ENCODE results near the gene GNAI2.
"Not testable (repeated sequence)": the region's sequence is repeated elsewhere in the genome, so short reads cannot be mapped to it uniquely, and the experiment has no call there.

The GNAI2 gene

GRCh38 chr3:50242381-50242770 is 6.4 kb downstream of the GNAI2 start:
- Histone ChIP-seq H3K27me3 (ENCODE audit: insufficient read depth, low read length) (no peaks in the 10 kb centered on the region), H3K9me3 (ENCODE audit: insufficient read depth, low read depth, low read length) (no peaks in the 10 kb centered on the region), H3K4me1 (ENCODE audit: insufficient read depth, low read length) (peaks cover 66% of the 10 kb centered on the region), H3K9ac (ENCODE audit: low read depth, low read length) (peak overlapping the region; percentile 81; the same call in 1 of the 2 replicates), H3K27ac (ENCODE audit: low read length) (no peak overlapping the region), H3K36me3 (ENCODE audit: insufficient read depth, low read depth, low read length) (peaks cover 16% of the 10 kb centered on the region), H3K4me3 (ENCODE audit: low read length) (no peak overlapping the region)

DNA sequence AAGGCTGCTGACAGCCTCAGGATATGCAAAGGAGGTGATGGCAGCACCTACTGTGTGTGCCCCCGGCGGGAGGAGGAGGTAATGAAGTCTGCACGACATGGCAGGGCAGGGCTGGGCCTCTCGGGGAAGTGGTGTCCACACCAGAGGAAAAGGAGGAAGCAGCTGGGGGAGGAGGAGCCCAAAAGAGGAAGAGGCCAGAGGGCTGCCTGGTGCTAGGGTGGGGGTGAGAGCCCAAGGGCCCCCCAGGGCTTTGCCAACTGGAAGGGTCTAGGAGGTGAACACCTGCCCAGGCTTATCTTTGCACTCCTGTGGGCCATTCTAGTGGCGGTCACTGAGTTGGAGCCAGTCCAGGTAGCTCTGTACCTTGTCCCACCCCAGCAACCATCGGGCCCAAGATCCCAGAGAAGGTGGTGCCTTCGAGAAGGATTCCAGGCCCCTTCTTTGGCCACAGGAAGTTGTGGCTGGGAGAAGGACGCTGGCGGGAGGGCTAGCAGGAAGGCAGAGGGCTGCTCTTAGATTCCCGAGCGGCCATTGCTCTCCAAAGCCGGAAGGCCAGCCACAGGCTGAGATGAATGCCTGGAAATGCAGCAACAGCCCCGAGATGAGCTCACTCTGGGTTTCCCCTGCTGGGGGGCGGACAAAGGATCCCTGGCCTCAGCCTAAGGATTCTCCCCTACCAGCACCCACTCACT is 7.0 kb downstream of the GNAI2 start:
- peaks cover 65% of the 10 kb centered on the region for H3K4me1 ChIP-seq (ENCODE audit: insufficient read depth, low read length)
- H3K27me3 ChIP-seq (ENCODE audit: insufficient read depth, low read length), result no peaks in the 10 kb centered on the region
- no peaks in the 10 kb centered on the region for H3K9me3 ChIP-seq (ENCODE audit: insufficient read depth, low read depth, low read length)
- H3K27ac ChIP-seq (ENCODE audit: low read length), result peak overlapping the region; percentile 28
- no peak overlapping the region for H3K4me3 ChIP-seq (ENCODE audit: low read length)
- peak overlapping the region; percentile 81; the same call in 1 of the 2 replicates for H3K9ac ChIP-seq (ENCODE audit: low read depth, low read length)
- peaks cover 16% of the 10 kb centered on the region for H3K36me3 ChIP-seq (ENCODE audit: insufficient read depth, low read depth, low read length)

DNA sequence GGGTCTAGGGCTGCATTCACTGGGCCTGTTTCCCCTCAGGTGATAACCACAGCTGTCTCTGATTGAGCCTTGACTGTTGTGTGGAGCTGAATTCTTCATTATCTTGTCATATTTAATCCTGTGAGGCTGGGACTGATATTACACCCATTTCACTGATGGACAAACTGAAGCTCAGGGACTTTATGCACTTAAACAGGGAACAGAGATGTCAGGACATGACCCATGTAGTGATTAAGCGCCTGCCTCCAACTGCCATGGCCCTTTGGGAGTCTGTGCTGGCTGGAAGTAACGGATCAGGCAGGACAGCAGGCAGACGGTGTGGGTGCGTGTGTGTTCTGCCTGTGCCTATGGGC is 7.5 kb downstream of the GNAI2 start:
- peaks cover 60% of the 10 kb centered on the region for H3K4me1 ChIP-seq (ENCODE audit: insufficient read depth, low read length)
- H3K36me3 ChIP-seq (ENCODE audit: insufficient read depth, low read depth, low read length), result peaks cover 16% of the 10 kb centered on the region
- peak overlapping the region; percentile 28 for H3K27ac ChIP-seq (ENCODE audit: low read length)
- H3K9me3 ChIP-seq (ENCODE audit: insufficient read depth, low read depth, low read length), result no peaks in the 10 kb centered on the region
- no peak overlapping the region for H3K9ac ChIP-seq (ENCODE audit: low read depth, low read length)
- H3K27me3 ChIP-seq (ENCODE audit: insufficient read depth, low read length), result no peaks in the 10 kb centered on the region
- no peak overlapping the region for H3K4me3 ChIP-seq (ENCODE audit: low read length)

DNA sequence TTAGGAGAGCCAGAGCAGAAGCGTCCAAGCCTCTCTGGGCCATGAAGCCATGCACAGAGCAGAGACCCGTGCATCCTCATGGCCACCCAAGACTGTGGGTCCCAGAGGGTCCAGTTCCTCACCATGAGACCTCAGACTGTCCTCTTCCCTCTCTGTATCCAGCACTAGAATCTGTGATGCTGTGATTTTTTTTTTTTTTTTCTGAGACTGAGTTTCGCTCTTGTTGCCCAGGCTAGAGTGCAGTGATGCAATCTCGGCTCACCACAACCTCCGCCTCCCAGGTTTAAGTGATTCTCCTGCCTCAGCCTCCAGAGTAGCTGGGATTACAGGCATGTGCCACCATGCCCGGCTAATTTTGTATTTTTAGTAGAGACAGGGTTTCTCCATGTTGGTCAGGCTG is 8.8 kb downstream of the GNAI2 start:
- peaks cover 49% of the 10 kb centered on the region for H3K4me1 ChIP-seq (ENCODE audit: insufficient read depth, low read length)
- H3K4me3 ChIP-seq (ENCODE audit: low read length); H3K9ac ChIP-seq (ENCODE audit: low read depth, low read length); H3K9me3 ChIP-seq (ENCODE audit: insufficient read depth, low read depth, low read length); H3K27ac ChIP-seq (ENCODE audit: low read length); H3K27me3 ChIP-seq (ENCODE audit: insufficient read depth, low read length): not testable (repeated sequence)
- H3K36me3 ChIP-seq (ENCODE audit: insufficient read depth, low read depth, low read length), result peaks cover 16% of the 10 kb centered on the region

GRCh38 chr3:50245251-50245745 is 9.3 kb downstream of the GNAI2 start:
- H3K4me3 ChIP-seq (ENCODE audit: low read length), result peak overlapping the region; percentile 45; the same call in 1 of the 2 replicates
- H3K27ac ChIP-seq (ENCODE audit: low read length), result peak overlapping the region; percentile 71
- H3K9me3 ChIP-seq (ENCODE audit: insufficient read depth, low read depth, low read length), result no peaks in the 10 kb centered on the region
- H3K4me1 ChIP-seq (ENCODE audit: insufficient read depth, low read length), result peaks cover 44% of the 10 kb centered on the region
- peaks cover 11% of the 10 kb centered on the region for H3K36me3 ChIP-seq (ENCODE audit: insufficient read depth, low read depth, low read length)
- no peaks in the 10 kb centered on the region for H3K27me3 ChIP-seq (ENCODE audit: insufficient read depth, low read length)
- H3K9ac ChIP-seq (ENCODE audit: low read depth, low read length), result peak overlapping the region; percentile 78; the same call in 1 of the 2 replicates

DNA sequence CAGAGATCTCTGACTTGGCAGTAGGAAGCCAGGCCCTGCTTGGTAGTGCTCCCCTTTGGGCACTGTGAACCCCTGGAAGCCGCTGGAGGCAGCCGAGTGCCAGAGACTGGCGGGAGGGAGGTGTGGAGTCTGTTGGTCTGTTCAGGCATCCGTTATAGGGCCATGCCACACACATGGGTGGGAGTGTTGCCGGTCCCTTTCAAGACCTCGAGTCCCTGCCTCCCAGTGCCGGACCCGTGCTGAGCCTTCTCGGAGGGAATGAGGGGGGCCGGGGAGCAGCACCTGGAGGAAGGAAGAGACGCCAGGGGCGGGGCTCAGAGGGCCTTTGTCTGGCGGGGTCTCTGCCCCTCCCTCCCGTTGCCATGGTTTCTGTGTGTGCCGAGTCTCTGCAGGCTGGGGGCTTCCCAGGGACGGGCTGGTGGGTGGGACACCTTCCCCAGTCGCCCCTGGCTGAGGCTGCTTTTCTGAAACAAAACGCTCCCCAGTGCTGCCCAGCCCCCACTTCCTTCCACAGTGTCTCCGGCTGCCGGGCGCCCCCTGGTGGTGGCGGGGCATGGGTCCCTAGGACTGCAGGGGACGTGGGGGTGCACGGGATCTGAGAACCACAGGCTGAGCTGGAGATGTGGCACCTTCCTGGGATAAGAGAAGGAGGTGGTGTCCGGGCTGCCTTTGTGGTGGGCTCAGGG is 10.0 kb downstream of the GNAI2 start:
- peak overlapping the region; percentile 45; the same call in 1 of the 2 replicates for H3K4me3 ChIP-seq (ENCODE audit: low read length)
- peak overlapping the region; percentile 78; the same call in 1 of the 2 replicates for H3K9ac ChIP-seq (ENCODE audit: low read depth, low read length)
- no peaks in the 10 kb centered on the region for H3K27me3 ChIP-seq (ENCODE audit: insufficient read depth, low read length)
- H3K36me3 ChIP-seq (ENCODE audit: insufficient read depth, low read depth, low read length), result peaks cover 10% of the 10 kb centered on the region
- H3K27ac ChIP-seq (ENCODE audit: low read length), result peak overlapping the region; percentile 89
- H3K4me1 ChIP-seq (ENCODE audit: insufficient read depth, low read length), result peaks cover 40% of the 10 kb centered on the region
- H3K9me3 ChIP-seq (ENCODE audit: insufficient read depth, low read depth, low read length), result no peaks in the 10 kb centered on the region

DNA sequence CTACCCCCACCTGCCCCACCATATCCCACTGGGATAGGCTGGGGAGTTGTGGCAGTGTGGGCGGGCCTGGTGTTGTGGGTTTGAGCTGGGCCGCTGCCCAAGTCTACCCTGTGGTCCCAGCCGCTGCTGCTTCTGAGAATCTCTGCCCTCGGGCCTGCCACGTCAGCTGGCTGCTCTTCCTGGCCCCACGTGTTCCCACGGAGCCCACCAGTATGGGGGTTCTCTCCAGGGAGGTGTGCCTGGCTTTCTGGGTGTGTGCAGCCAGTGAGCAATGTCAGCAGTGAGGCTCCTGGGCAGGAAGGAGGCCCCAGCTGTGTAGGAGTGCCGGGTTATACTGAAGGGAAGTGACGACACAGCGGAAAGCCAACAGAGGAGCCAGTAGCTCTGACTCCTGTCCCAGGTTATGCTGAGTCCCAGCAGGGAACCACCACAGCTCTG is 10.5 kb downstream of the GNAI2 start:
- Histone ChIP-seq H3K9ac (ENCODE audit: low read depth, low read length) (peak overlapping the region; percentile 78; the same call in 1 of the 2 replicates), H3K9me3 (ENCODE audit: insufficient read depth, low read depth, low read length) (no peaks in the 10 kb centered on the region), H3K4me1 (ENCODE audit: insufficient read depth, low read length) (peaks cover 36% of the 10 kb centered on the region), H3K27ac (ENCODE audit: low read length) (peak overlapping the region; percentile 89), H3K27me3 (ENCODE audit: insufficient read depth, low read length) (no peaks in the 10 kb centered on the region), H3K36me3 (ENCODE audit: insufficient read depth, low read depth, low read length) (peaks cover 10% of the 10 kb centered on the region), H3K4me3 (ENCODE audit: low read length) (peak overlapping the region; percentile 23; the same call in 1 of the 2 replicates)

GRCh38 chr3:50248387-50248786 is 12.4 kb downstream of the GNAI2 start:
- H3K9me3 ChIP-seq (ENCODE audit: insufficient read depth, low read depth, low read length), result no peaks in the 10 kb centered on the region
- no peak overlapping the region for H3K4me3 ChIP-seq (ENCODE audit: low read length)
- no peak overlapping the region for H3K27ac ChIP-seq (ENCODE audit: low read length)
- H3K36me3 ChIP-seq (ENCODE audit: insufficient read depth, low read depth, low read length), result peaks cover 25% of the 10 kb centered on the region
- peak overlapping the region; percentile 20; the same call in 1 of the 2 replicates for H3K9ac ChIP-seq (ENCODE audit: low read depth, low read length)
- peaks cover 19% of the 10 kb centered on the region for H3K4me1 ChIP-seq (ENCODE audit: insufficient read depth, low read length)
- H3K27me3 ChIP-seq (ENCODE audit: insufficient read depth, low read length), result no peaks in the 10 kb centered on the region

- H3K36me3 ChIP-seq (ENCODE audit: insufficient read depth, low read depth, low read length), result peaks cover 30% of the 10 kb centered on the region
Measured at GRCh38 chr3:50249457-50249856, 13.5 kb downstream of the GNAI2 start.

DNA sequence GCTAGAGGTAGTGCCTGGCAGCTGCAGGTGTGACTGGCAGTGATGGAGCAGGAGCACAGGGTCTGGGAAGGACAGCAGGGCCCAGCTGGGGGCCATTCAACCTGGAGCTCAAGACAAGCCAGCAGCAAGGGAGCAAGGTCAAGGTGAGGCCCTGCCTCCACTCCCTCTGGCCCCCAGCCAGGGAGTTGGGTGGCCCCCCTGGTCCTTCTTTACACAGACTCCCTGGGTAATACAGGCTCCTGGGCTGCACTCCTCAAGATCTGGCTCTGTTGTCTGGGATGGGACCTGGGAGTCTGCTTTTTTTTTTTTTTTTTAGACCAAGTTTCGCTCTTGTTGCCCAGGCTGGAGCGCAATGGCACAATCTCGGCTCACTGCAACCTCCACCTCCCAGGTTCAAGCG is 14.5 kb downstream of the GNAI2 start:
- H3K4me1 ChIP-seq (ENCODE audit: insufficient read depth, low read length), result peaks cover 20% of the 10 kb centered on the region
- H3K9ac ChIP-seq (ENCODE audit: low read depth, low read length), result no peak overlapping the region
- no peak overlapping the region for H3K4me3 ChIP-seq (ENCODE audit: low read length)
- no peaks in the 10 kb centered on the region for H3K9me3 ChIP-seq (ENCODE audit: insufficient read depth, low read depth, low read length)
- peaks cover 33% of the 10 kb centered on the region for H3K36me3 ChIP-seq (ENCODE audit: insufficient read depth, low read depth, low read length)
- no peak overlapping the region for H3K27ac ChIP-seq (ENCODE audit: low read length)
- H3K27me3 ChIP-seq (ENCODE audit: insufficient read depth, low read length), result no peaks in the 10 kb centered on the region

More at GRCh38 chr3:50249457-50249856, 13.5 kb downstream of the GNAI2 start:
- H3K27me3 ChIP-seq (ENCODE audit: insufficient read depth, low read length), result no peaks in the 10 kb centered on the region
- peaks cover 20% of the 10 kb centered on the region for H3K4me1 ChIP-seq (ENCODE audit: insufficient read depth, low read length)
- no peaks in the 10 kb centered on the region for H3K9me3 ChIP-seq (ENCODE audit: insufficient read depth, low read depth, low read length)
- H3K4me3 ChIP-seq (ENCODE audit: low read length), result no peak overlapping the region
- H3K27ac ChIP-seq (ENCODE audit: low read length), result no peak overlapping the region
- H3K9ac ChIP-seq (ENCODE audit: low read depth, low read length), result no peak overlapping the region; the same call in 1 of the 2 replicates

- H3K27me3 ChIP-seq (ENCODE audit: insufficient read depth, low read length), result no peaks in the 10 kb centered on the region
- H3K4me3 ChIP-seq (ENCODE audit: low read length), result no peak overlapping the region
- H3K36me3 ChIP-seq (ENCODE audit: insufficient read depth, low read depth, low read length), result peaks cover 36% of the 10 kb centered on the region
- H3K9me3 ChIP-seq (ENCODE audit: insufficient read depth, low read depth, low read length), result no peaks in the 10 kb centered on the region
- H3K4me1 ChIP-seq (ENCODE audit: insufficient read depth, low read length), result peaks cover 16% of the 10 kb centered on the region
- H3K27ac ChIP-seq (ENCODE audit: low read length), result no peak overlapping the region
- no peak overlapping the region for H3K9ac ChIP-seq (ENCODE audit: low read depth, low read length)
Measured at GRCh38 chr3:50251220-50251619, 15.2 kb downstream of the GNAI2 start.

Measured in iPS-20b (cell line).